Aorta (tissue), 5 donors: ENCODE data around the gene ARID3B. TPM values are rescaled to one million over a fixed set of nuclear protein-coding genes. Genes with fewer than 3 reads are reported as not detected.
"Not testable (repeated sequence)": the region's sequence is repeated elsewhere in the genome, so short reads cannot be mapped to it uniquely, and the experiment has no call there.

Experiments
- ATAC-seq: fragments of 200-7000 bp; cut with Tn5 transposase; one replicate; pipeline ENCODE4 v1.9.1; 2022; ENCODE audit warnings: moderate library complexity; ENCODE audit not compliant: low FRiP score
- DNase-seq, 2 donors: peaks; one replicate each; pipeline ENCODE4 v3.0.0-alpha.2; 2020
- H3K27ac ChIP-seq, 2 donors: one replicate each; pipeline ENCODE4 v1.5.1; 2013; ENCODE audit warnings: low read length in 2 of 2, mild to moderate bottlenecking in 2 of 2, moderate library complexity in 2 of 2, control low read depth in 1 of 2, inconsistent platforms in 1 of 2, low read depth in 1 of 2
- H3K27me3 ChIP-seq, 2 donors: one replicate each; pipeline ENCODE4 v1.6.1; 2013; ENCODE audit warnings: control low read depth in 1 of 2, low read length in 1 of 2, mild to moderate bottlenecking in 1 of 2, moderate library complexity in 1 of 2; ENCODE audit not compliant: insufficient read depth in 2 of 2, control insufficient read depth in 1 of 2
- H3K36me3 ChIP-seq, 2 donors: one replicate each; pipeline ENCODE4 v1.6.1; 2013; ENCODE audit warnings: control low read depth in 1 of 2, low read length in 1 of 2, mild to moderate bottlenecking in 1 of 2; ENCODE audit not compliant: insufficient read depth in 2 of 2, control insufficient read depth in 1 of 2
- H3K4me1 ChIP-seq, 2 donors: one replicate each; pipeline ENCODE4 v1.6.1; 2013; ENCODE audit warnings: low read length in 2 of 2, control low read depth in 1 of 2, mild to moderate bottlenecking in 1 of 2, moderate library complexity in 1 of 2; ENCODE audit not compliant: insufficient read depth in 2 of 2, control insufficient read depth in 1 of 2
- H3K4me3 ChIP-seq, 2 donors: one replicate each; pipeline ENCODE4 v1.5.1; 2013; ENCODE audit warnings: low read length in 2 of 2, control low read depth in 1 of 2, mild to moderate bottlenecking in 1 of 2
- H3K9me3 ChIP-seq: one replicate; pipeline ENCODE4 v1.6.1; 2013; ENCODE audit warnings: mild to moderate bottlenecking, low read length; ENCODE audit not compliant: control insufficient read depth
- WGBS, 2 donors: extraction: QIAGEN DNeasy Blood & Tissue Kit; methylation state at CpG; one replicate each; pipeline ENCODE4 v1.1.7; 2013; 5-methylcytosine and 5-hydroxymethylcytosine counted together
- intact Hi-C, 2 donors: fragments of 100-400 bp; cut with DNase I; formaldehyde crosslinking; loops; one replicate each; pipeline versions ENCODE4 v1.14.2 to v1.15.0; 2022
- polyA plus RNA-seq, 2 donors: library from polyadenylated mRNA; stranded (reverse); fragments of 200-250 nt; gene quantifications; one replicate each; pipeline ENCODE4 v1.2.3, GENCODE V29; 2013
- total RNA-seq, 2 donors: library from RNA; stranded (reverse); fragmentation: NEBNext Ultra II Directional; extraction: Animal tissue kit (Norgen Biotek cat#: 25700); gene quantifications; one replicate each; pipeline ENCODE4 v1.2.1, GENCODE V29; 2021
- donor health status: healthy with polysubstance abuse.
- donor health status: Bipolar disorder and iron deficiency.
- donor health status: DM: no; HTN: no; CAD: no.
- donor health status: DM: no; HTN: no; CAD: no.
- donor health status: DM: yes; HTN: yes; CAD: no.

The ARID3B gene
- total and polyA plus RNA-seq, 4 donors, result 1.8 to 11.7 (median 7.8) TPM

DNA sequence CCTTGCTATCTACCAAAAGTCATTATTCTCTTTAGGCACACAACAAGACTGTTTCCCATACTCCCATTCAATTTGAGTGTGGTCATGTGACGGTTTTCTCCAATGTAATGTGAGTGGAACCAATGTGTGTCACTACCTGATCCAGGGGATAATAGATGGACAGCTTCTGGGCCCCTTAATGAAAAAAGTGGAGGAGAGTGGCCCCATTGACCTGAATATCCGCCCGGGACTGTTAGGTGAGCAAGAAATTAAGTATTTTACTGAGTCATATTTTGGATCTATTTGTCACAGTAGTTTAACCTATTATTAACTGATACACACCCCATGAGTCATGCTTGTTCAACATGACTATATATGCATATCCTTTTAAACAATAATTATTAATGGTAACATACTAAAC is 15.1 kb upstream of the ARID3B start:
- ATAC-seq (no peak), DNase-seq (no peak)
- H3K4me1 ChIP-seq, result peaks cover 0 to 2% of the 10 kb centered on the region in 2 donors
- intact Hi-C loops, result no loop called here
- no peak overlapping the region for H3K4me3 ChIP-seq
- no peaks in the 10 kb centered on the region for H3K36me3 ChIP-seq
- no peak overlapping the region for H3K27ac ChIP-seq
- no peaks in the 10 kb centered on the region for H3K9me3 ChIP-seq
- 30 to 36% methylated on average over 3 of the region's 3 CpGs for WGBS, 2 donors
- H3K27me3 ChIP-seq, result no peaks in the 10 kb centered on the region

DNA sequence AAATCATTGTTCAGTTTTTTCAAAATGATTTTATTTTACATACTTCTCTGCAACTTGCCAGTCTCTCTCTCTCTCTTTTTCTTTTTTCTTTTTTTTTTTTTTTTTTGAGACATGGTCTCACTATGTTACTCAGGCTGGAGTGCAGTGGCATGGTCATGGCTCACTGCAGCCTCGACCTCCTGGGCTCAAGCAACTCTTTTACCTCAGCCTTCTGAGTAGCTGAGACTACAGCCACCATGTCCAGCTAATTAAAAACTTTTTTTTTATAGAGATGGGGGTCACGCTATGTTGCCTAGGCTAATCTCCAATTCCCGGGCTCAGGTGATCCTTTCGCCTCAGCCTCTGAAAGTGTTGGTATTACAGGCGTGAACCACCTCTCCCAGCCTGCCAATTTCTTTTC is 12.1 kb upstream of the ARID3B start:
- Histone ChIP-seq H3K4me1 (peaks cover 0 to 2% of the 10 kb centered on the region in 2 donors), H3K4me3 (no peak overlapping the region), H3K27ac (no peak overlapping the region), H3K27me3 (no peaks in the 10 kb centered on the region), H3K36me3 (no peaks in the 10 kb centered on the region), H3K9me3 (no peaks in the 10 kb centered on the region)
- no peak for ATAC-seq
- intact Hi-C loops, result no loop called here
- DNase-seq, result no peak
- WGBS, 2 donors, result 76 to 80% methylated on average over 5 of the region's 5 CpGs

DNA sequence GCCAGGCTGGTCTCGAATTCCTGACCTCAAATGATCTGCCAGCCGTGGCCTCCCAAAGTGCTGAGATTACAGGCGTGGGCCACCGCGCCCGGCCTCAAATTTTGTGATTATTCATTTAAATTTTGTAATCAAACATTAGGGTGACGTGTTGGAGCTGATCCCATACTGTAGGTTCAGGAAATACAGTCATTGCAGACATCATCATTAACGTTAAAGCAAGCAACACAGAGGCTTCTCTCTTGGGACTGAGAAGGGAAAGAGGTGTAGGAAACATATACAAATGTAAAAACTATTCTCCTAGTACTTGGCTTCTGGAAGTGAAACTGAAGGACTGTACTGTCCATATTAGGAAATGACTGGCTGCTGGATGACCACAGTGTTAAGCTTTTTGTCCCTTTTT is 11.1 kb upstream of the ARID3B start:
- H3K4me3 ChIP-seq, result no peak overlapping the region
- 69 to 76% methylated on average over 8 of the region's 8 CpGs for WGBS, 2 donors
- ATAC-seq (no peak), DNase-seq (no peak)
- intact Hi-C loops, result no loop called here
- no peaks in the 10 kb centered on the region for H3K27me3 ChIP-seq
- no peaks in the 10 kb centered on the region for H3K9me3 ChIP-seq
- H3K36me3 ChIP-seq, result no peaks in the 10 kb centered on the region
- H3K27ac ChIP-seq, result no peak overlapping the region
- peaks cover 0 to 2% of the 10 kb centered on the region in 2 donors for H3K4me1 ChIP-seq

DNA sequence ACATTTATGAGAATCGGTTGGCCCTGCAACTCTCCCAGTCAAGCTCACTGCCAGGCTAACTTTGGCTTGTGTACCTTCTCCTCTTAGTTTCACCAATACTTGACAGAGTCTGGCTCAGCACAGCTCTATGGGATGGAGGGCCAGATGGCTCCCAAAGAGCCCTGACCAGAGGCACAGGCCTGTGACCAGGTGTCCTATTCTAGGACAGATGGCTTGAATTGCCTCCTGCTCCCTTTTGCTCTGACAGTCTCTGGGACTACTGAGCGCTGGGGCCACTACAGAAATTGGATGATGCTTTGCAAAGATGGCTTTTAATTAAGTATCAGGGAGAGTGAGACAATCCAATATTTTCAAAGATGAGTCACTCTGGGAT is 10.3 kb upstream of the ARID3B start:
- 80 to 87% methylated on average over 2 of the region's 2 CpGs for WGBS, 2 donors
- Histone ChIP-seq H3K27ac (no peak overlapping the region), H3K9me3 (no peaks in the 10 kb centered on the region), H3K4me1 (peaks cover 0 to under 1% of the 10 kb centered on the region in 2 donors), H3K27me3 (no peaks in the 10 kb centered on the region), H3K4me3 (no peak overlapping the region), H3K36me3 (no peaks in the 10 kb centered on the region)
- intact Hi-C loops, result no loop called here
- DNase-seq (no peak), ATAC-seq (no peak)

DNA sequence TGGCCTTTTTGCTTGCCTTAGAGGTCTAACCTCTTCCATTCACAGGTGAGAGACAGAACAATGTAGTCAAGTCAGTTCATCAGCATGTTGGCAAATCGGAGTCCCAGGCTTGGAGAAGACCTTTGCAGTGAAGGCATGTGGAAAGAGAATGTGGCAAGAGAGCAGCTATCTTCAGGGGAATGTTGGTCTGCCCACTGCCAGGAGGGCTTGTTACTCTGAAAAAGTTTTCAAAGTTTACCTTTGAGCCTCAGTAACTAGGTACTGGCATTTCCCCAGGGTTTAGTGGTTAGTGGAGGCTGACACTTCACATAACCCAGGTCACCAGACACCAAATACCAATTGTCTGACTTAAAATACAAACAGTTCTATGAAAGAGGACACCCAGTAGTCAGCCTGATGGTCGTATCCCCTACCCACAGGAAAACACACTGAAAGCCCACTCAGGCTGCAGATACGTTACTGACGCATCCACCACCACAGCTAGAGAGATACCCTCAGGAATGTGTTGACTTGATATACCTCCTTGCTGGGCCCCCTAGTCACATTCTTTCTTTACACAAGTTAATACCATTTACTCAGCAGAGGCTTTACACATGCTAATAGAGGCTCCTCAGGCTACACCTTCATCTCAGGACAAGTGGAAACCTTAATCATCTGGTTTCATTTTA is 9.7 kb upstream of the ARID3B start:
- Histone ChIP-seq H3K4me1 (no peaks in the 10 kb centered on the region), H3K27ac (no peak overlapping the region), H3K9me3 (no peaks in the 10 kb centered on the region), H3K4me3 (no peak overlapping the region), H3K27me3 (no peaks in the 10 kb centered on the region), H3K36me3 (no peaks in the 10 kb centered on the region)
- intact Hi-C loops, result no loop called here
- ATAC-seq (no peak), DNase-seq (no peak)
- WGBS, 2 donors, result 74 to 78% methylated on average over 4 of the region's 4 CpGs

DNA sequence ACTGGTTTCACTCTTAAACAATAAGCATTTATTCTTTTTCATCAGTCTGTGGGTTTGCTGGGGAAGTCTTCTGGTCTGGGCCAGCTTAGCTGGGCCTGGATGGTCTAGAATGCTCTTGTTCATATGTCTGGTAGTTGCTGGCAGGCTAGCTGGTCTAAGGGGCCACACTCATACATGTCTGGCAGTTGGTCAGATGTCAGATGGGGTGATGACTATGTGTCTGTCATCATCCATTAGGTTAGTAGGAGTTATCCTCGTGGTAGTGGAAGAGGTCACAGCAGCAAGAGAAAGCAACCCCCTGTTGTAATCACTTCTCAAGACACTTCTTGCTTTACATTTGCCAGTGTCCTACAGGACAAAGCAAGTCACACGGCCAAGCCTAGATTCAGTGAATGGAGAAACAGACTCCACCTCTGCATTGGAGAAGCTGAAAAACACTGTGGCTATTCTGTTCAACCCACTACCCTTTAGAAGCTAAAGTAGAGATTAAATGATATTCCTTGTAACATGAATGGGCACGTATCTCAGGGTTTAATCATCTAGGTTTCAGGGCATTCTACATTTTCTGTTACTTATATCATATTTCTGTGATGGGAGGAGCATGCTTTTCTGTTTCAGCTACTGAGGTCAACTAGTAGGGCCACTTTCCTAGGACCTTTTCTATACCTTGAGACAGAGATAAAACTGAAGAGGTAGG is 5.5 kb upstream of the ARID3B start:
- Histone ChIP-seq H3K36me3 (no peaks in the 10 kb centered on the region), H3K4me3 (no peak overlapping the region), H3K4me1 (no peaks in the 10 kb centered on the region), H3K9me3 (no peaks in the 10 kb centered on the region), H3K27me3 (no peaks in the 10 kb centered on the region), H3K27ac (no peak overlapping the region)
- ATAC-seq (no peak), DNase-seq (no peak)
- intact Hi-C loops, result no loop called here
- WGBS, 2 donors, result 51 to 65% methylated on average over 3 of the region's 3 CpGs

DNA sequence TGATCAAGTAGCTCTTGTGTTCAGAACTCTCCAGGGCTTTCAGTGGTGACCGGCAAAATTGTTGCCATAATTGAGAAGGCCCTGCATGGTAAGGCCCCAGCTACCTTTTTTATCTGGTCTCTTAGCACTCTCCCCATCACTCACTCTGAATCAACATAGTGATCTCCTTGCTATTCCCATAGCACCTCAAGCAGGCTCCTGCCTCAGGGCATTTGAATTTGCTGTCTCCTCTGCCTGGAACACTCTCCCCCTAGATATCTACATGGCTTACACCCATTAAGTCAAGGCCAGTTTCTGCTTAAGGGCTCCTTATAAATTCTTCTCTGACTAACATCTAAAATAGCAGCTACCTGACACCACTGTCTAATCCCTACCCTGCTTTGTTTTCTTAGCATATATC is 3.3 kb upstream of the ARID3B start:
- no peak for DNase-seq
- intact Hi-C loops, result no loop called here
- no peaks in the 10 kb centered on the region for H3K9me3 ChIP-seq
- no peak overlapping the region for H3K4me3 ChIP-seq
- WGBS, 2 donors, result 89 to 96% methylated on average over 1 of the region's 1 CpG
- no peaks in the 10 kb centered on the region for H3K36me3 ChIP-seq
- H3K4me1 ChIP-seq, result no peaks in the 10 kb centered on the region
- H3K27ac ChIP-seq, result no peak overlapping the region
- no peak for ATAC-seq
- H3K27me3 ChIP-seq, result no peaks in the 10 kb centered on the region

DNA sequence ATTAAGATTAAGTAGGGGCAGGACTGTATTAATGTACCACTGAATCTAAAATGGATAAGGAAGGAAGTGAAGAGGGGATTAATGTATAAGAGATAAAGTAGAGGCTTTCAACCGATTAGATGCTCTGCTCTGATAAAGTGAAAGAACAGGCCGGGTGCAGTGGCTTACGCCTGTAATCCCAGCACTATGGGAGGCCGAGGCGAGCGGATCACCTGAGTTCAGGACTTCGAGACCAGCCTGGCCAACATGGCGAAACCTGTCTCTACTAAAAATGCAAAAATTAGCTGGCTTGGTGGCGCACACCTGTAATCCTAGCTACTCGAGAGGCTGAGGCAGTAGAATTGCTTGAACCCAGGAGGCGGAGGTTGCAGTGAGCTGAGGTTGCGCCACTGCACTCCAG is 1.5 kb upstream of the ARID3B start:
- intact Hi-C loops, H3K27me3 ChIP-seq, DNase-seq, H3K4me1 ChIP-seq, H3K27ac ChIP-seq, H3K4me3 ChIP-seq, H3K36me3 ChIP-seq, ATAC-seq, H3K9me3 ChIP-seq: not testable (repeated sequence)
- WGBS, 2 donors, result 95 to 96% methylated on average over 12 of the region's 12 CpGs

DNA sequence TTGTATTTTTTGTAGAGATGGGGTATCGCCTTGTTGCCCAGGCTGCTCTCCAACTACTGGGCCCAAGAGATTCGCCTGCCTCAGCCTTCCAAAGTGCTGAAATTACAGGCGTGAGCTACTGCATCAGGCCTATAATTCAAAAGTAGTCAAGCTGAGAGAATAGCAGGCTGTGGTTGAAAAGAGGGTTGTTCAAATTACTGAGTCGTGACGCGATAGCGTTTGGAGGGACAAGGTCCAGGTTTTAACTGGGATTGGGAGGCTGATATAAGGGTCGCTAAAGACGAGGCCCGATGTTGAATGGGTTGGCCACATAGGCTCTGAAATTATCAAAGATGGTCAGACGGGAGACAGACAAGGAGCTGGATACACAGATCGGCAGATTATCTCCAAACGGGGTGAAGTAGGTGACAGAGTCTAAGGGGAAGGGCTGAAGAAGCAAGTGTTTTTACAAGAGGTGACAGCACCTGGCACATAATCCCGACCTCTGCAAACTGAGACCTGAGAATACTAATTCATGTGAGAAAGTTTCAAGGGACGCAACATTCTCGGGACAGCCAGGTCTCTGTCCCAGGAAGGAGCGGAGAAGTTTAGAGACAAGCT is 759 bp upstream of the ARID3B start:
- Histone ChIP-seq H3K4me1 (no peaks in the 10 kb centered on the region), H3K27ac (peak overlapping the region in 1 of 2 donors; percentile 14), H3K27me3 (no peaks in the 10 kb centered on the region), H3K9me3 (no peaks in the 10 kb centered on the region), H3K36me3 (peaks cover 0 to 2% of the 10 kb centered on the region in 2 donors), H3K4me3 (peak overlapping the region; percentile 56 to 71)
- WGBS, 2 donors, result 0 to 1% methylated on average over 17 of the region's 17 CpGs
- intact Hi-C loops, result loop anchor here (2.0 to 5.0 kb wide), 2 partner anchors 75 to 77 kb away; partner anchors contain the start of gene CLK3 (in 2 of the 2)
- ATAC-seq, result peak; percentile 2
- no peak for DNase-seq
